Measurements from ENCODE around the gene GSK3B.

Gene GSK3B

GRCh38 chr3:119778176-119778575, 316.1 kb downstream of the GSK3B start:
- Histone ChIP-seq H3K9me3 (ENCODE audit: severe bottlenecking) (no peaks in the 10 kb centered on the region), H3K4me3 (ENCODE audit: low read depth, low read length) (no peak overlapping the region), H3K36me3 (no peaks in the 10 kb centered on the region), H3K27me3 (ENCODE audit: insufficient read depth, low read depth, severe bottlenecking) (no peaks in the 10 kb centered on the region), H3K27ac (no peak overlapping the region)
- no peak for DNase-seq
- no peak for TF ChIP-seq CTCF (IDR thresholded peaks at IDR 0.05; ENCODE audit: low read depth, low read length)

GRCh38 chr3:119776304-119776703, 317.9 kb downstream of the GSK3B start:
- DNase-seq, result no peak
- H3K27ac ChIP-seq, result no peak overlapping the region
- no peaks in the 10 kb centered on the region for H3K9me3 ChIP-seq (ENCODE audit: severe bottlenecking)
- no peaks in the 10 kb centered on the region for H3K27me3 ChIP-seq (ENCODE audit: insufficient read depth, low read depth, severe bottlenecking)
- H3K36me3 ChIP-seq, result no peaks in the 10 kb centered on the region
- no peak for TF ChIP-seq CTCF (IDR thresholded peaks at IDR 0.05; ENCODE audit: low read depth, low read length)
- no peak overlapping the region for H3K4me3 ChIP-seq (ENCODE audit: low read depth, low read length)

- DNase-seq, result no peak
- no peaks in the 10 kb centered on the region for H3K27me3 ChIP-seq (ENCODE audit: insufficient read depth, low read depth, severe bottlenecking)
- no peaks in the 10 kb centered on the region for H3K36me3 ChIP-seq
- no peak overlapping the region for H3K27ac ChIP-seq
- H3K9me3 ChIP-seq (ENCODE audit: severe bottlenecking), result no peaks in the 10 kb centered on the region
- no peak overlapping the region for H3K4me3 ChIP-seq (ENCODE audit: low read depth, low read length)
- no peak for TF ChIP-seq CTCF (IDR thresholded peaks at IDR 0.05; ENCODE audit: low read depth, low read length)
Observed at GRCh38 chr3:119774444-119774843, 319.8 kb downstream of the GSK3B start.

All from WERI-Rb-1 (cell line).